Erythroblast (primary cell): ENCODE results near the gene CA5B.

Experiments
- GATA1 ChIP-seq: IDR thresholded peaks from 2 replicates; pipeline ENCODE4 v1.6.1; 2011; ENCODE audit warnings: low read depth, mild to moderate bottlenecking, control low read depth, low read length, moderate library complexity
- POLR2A ChIP-seq: IDR thresholded peaks from 2 replicates; pipeline ENCODE4 v1.6.1; 2011; ENCODE audit warnings: mild to moderate bottlenecking, low read length

DNA sequence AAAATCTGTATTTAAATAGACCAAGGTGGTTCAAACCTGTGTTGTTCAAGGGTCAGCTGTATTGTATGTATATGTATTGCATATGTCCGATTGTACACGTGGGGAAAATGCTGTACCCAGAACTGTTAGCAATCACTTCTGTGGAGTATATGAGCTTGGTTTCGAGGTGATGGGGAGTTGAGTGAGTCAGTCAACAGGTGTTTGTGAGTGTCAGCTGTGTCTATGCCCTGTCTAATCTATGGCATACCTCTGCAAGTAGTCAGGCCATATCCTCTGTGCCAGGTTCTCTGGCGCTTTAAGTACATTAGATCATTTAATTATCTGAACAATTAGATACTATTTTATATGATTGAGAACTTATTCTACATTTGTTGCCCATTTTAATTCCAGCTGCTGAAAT lies 59.6 kb downstream of the CA5B start:
- TF ChIP-seq POLR2A: no peak
- TF ChIP-seq GATA1: no peak
